CD4-positive, alpha-beta memory T cell (primary cell): ENCODE results near the gene SDCCAG8. TPM values are rescaled to one million over a fixed set of nuclear protein-coding genes. Genes with fewer than 3 reads are reported as not detected.

Experiments
- CTCF ChIA-PET: fragments of 350-600 bp; sonication (Branson Sonifier 250); formaldehyde crosslinking; loops from one replicate; lab custom pipeline; 2021; ENCODE audit warnings: inconsistent platforms; ENCODE audit not compliant: partially characterized antibody; lab: Charles Lee
- POLR2A ChIA-PET: fragments of 350-600 bp; sonication (Branson Sonifier 250); formaldehyde crosslinking; loops from one replicate; lab custom pipeline; 2021; ENCODE audit not compliant: partially characterized antibody; lab: Charles Lee
- DNase-seq, 5 donors: peaks; one replicate each; pipeline versions ENCODE4 v3.0.0 to v3.0.0-alpha.2; 2020 to 2022; ENCODE audit warnings: mixed read lengths in 1 of 5
- H3K27ac ChIP-seq: one replicate; pipeline ENCODE4 v1.7.0; 2013; ENCODE audit warnings: low read depth, low read length
- H3K27me3 ChIP-seq: 2 replicates; pipeline ENCODE4 v1.7.0; 2013; ENCODE audit warnings: mild to moderate bottlenecking, low read length, moderate library complexity; ENCODE audit not compliant: insufficient read depth
- H3K36me3 ChIP-seq: 2 replicates; pipeline ENCODE4 v1.7.0; 2013; ENCODE audit warnings: mild to moderate bottlenecking, low read length, moderate library complexity; ENCODE audit not compliant: insufficient read depth
- H3K4me1 ChIP-seq: 2 replicates; pipeline ENCODE4 v1.7.0; 2013; ENCODE audit warnings: mild to moderate bottlenecking, low read length, moderate library complexity; ENCODE audit not compliant: insufficient read depth
- H3K4me3 ChIP-seq, 2 donors: one replicate each; pipeline ENCODE4 v1.7.0; 2013; ENCODE audit warnings: low read length in 2 of 2, mild to moderate bottlenecking in 1 of 2
- H3K9me3 ChIP-seq, 2 donors: one replicate each; pipeline ENCODE4 v1.7.0; 2013; ENCODE audit warnings: low read length in 2 of 2, control low read depth in 1 of 2; ENCODE audit not compliant: control insufficient read depth in 1 of 2
- H3K27ac Mint-ChIP-seq, 7 donors: one replicate each; pipeline ENCODE4 v1.8.0; 2020 to 2021; ENCODE audit warnings: mixed read lengths in 7 of 7, mild to moderate bottlenecking in 6 of 7, inconsistent platforms in 3 of 7, moderate library complexity in 3 of 7
- H3K27me3 Mint-ChIP-seq, 2 donors: one replicate each; pipeline ENCODE4 v1.8.0; 2020 to 2021; ENCODE audit warnings: mixed read lengths in 2 of 2
- H3K36me3 Mint-ChIP-seq, 2 donors: one replicate each; pipeline ENCODE4 v1.8.0; 2020 to 2021; ENCODE audit warnings: mixed read lengths in 2 of 2, inconsistent platforms in 1 of 2, mild to moderate bottlenecking in 1 of 2
- H3K4me1 Mint-ChIP-seq, 4 donors: one replicate each; pipeline ENCODE4 v1.8.0; 2020 to 2021; ENCODE audit warnings: mixed read lengths in 4 of 4, mild to moderate bottlenecking in 1 of 4
- H3K4me3 Mint-ChIP-seq, 8 donors: one replicate each; pipeline ENCODE4 v1.8.0; 2020 to 2021; ENCODE audit warnings: mixed read lengths in 8 of 8, mild to moderate bottlenecking in 7 of 8, moderate library complexity in 6 of 8, inconsistent platforms in 3 of 8
- H3K9me3 Mint-ChIP-seq, 8 donors: one replicate each; pipeline ENCODE4 v1.8.0; 2020 to 2021; ENCODE audit warnings: mixed read lengths in 8 of 8, mild to moderate bottlenecking in 5 of 8, inconsistent platforms in 3 of 8, moderate library complexity in 1 of 8
- intact Hi-C: fragments of 100-400 bp; cut with micrococcal nuclease; formaldehyde crosslinking; loops from one replicate; pipeline ENCODE4 v1.15.1; 2023
- polyA plus RNA-seq, 2 donors: library from polyadenylated mRNA; unstranded; fragments of 300-500 nt; fragmentation: Illumina TruSeq; gene quantifications; one replicate each; pipeline ENCODE4 v1.2.3, GENCODE V29; 2021
- total RNA-seq, 2 experiments: library from RNA; stranded (reverse); gene quantifications; one replicate each; pipeline ENCODE4 v1.2.3, GENCODE V29; 2021

The SDCCAG8 gene
- total and polyA plus RNA-seq, 4 experiments from 2014 or later = 19.0 to 35.7 (median 27.7) TPM

GRCh38 chr1:243354511-243355153 lies 98.8 kb downstream of the SDCCAG8 start:
- no peak for DNase-seq
- Mint-ChIP-seq H3K27ac (peak overlapping the region in 5 of 7 donors; percentile 11 to 84 (median 67)), H3K36me3 (peaks cover 15 to 23% of the 10 kb centered on the region in 2 donors), H3K4me3 (peak overlapping the region; percentile 58 to 81 (median 74)), H3K9me3 (peaks cover 0 to 1% (median 0%) of the 10 kb centered on the region in 8 donors), H3K27me3 (no peaks in the 10 kb centered on the region), H3K4me1 (peaks cover 16 to 21% (median 18%) of the 10 kb centered on the region in 4 donors)
- intact Hi-C loops = no loop called here
- ChIA-PET POLR2A (no interaction called here), CTCF (interaction anchor here (1.8 to 2.1 kb wide), 2 partner anchors 10 kb away, joined by 8 to 10 read pairs; no protein-coding TSS in a partner anchor)
- no peaks in the 10 kb centered on the region for H3K9me3 ChIP-seq
- H3K27me3 ChIP-seq = no peaks in the 10 kb centered on the region
- peak overlapping the region in 1 of 2 donors; percentile 6 for H3K4me3 ChIP-seq
- H3K4me1 ChIP-seq = peaks cover 15% of the 10 kb centered on the region
- no peak overlapping the region for H3K27ac ChIP-seq
- H3K36me3 ChIP-seq = no peaks in the 10 kb centered on the region

GRCh38 chr1:243363832-243364231 lies 108.0 kb downstream of the SDCCAG8 start:
- H3K4me3 Mint-ChIP-seq = no peak overlapping the region
- no peak for DNase-seq
- CTCF ChIA-PET = interaction anchor here (1.6 kb wide), 1 partner anchor 20 kb away, joined by 8 read pairs; no protein-coding TSS in a partner anchor
- POLR2A ChIA-PET = interaction anchor here (0.6 kb wide), 1 partner anchor 93 kb away, joined by 4 read pairs; no protein-coding TSS in a partner anchor
- Histone ChIP-seq H3K4me1 (no peaks in the 10 kb centered on the region), H3K27ac (no peak overlapping the region), H3K4me3 (no peak overlapping the region), H3K36me3 (no peaks in the 10 kb centered on the region), H3K9me3 (no peaks in the 10 kb centered on the region), H3K27me3 (no peaks in the 10 kb centered on the region)
- H3K36me3 Mint-ChIP-seq = peaks cover 10 to 25% of the 10 kb centered on the region in 2 donors
- H3K27me3 Mint-ChIP-seq = no peaks in the 10 kb centered on the region
- H3K9me3 Mint-ChIP-seq = no peaks in the 10 kb centered on the region
- H3K27ac Mint-ChIP-seq = no peak overlapping the region
- no peaks in the 10 kb centered on the region for H3K4me1 Mint-ChIP-seq
- intact Hi-C loops = no loop called here

- H3K9me3 Mint-ChIP-seq = no peaks in the 10 kb centered on the region
- ChIA-PET POLR2A (no interaction called here), CTCF (interaction anchor here (1.6 kb wide), 1 partner anchor 20 kb away, joined by 8 read pairs; no protein-coding TSS in a partner anchor)
- Histone ChIP-seq H3K36me3 (no peaks in the 10 kb centered on the region), H3K27ac (no peak overlapping the region), H3K27me3 (no peaks in the 10 kb centered on the region), H3K4me3 (no peak overlapping the region), H3K9me3 (no peaks in the 10 kb centered on the region), H3K4me1 (no peaks in the 10 kb centered on the region)
- no peak for DNase-seq
- H3K4me1 Mint-ChIP-seq = no peaks in the 10 kb centered on the region
- H3K27ac Mint-ChIP-seq = no peak overlapping the region
- intact Hi-C loops = no loop called here
- H3K36me3 Mint-ChIP-seq = peaks cover 14 to 29% of the 10 kb centered on the region in 2 donors
- no peaks in the 10 kb centered on the region for H3K27me3 Mint-ChIP-seq
- H3K4me3 Mint-ChIP-seq = no peak overlapping the region
Measured at GRCh38 chr1:243364330-243364729, 108.5 kb downstream of the SDCCAG8 start.

GRCh38 chr1:243364866-243365265 lies 109.0 kb downstream of the SDCCAG8 start:
- H3K4me3 ChIP-seq = no peak overlapping the region
- no peak overlapping the region for H3K27ac ChIP-seq
- H3K27me3 Mint-ChIP-seq = no peaks in the 10 kb centered on the region
- no peaks in the 10 kb centered on the region for H3K9me3 Mint-ChIP-seq
- H3K9me3 ChIP-seq = no peaks in the 10 kb centered on the region
- CTCF ChIA-PET = no interaction called here
- H3K36me3 ChIP-seq = no peaks in the 10 kb centered on the region
- no peaks in the 10 kb centered on the region for H3K4me1 ChIP-seq
- no peaks in the 10 kb centered on the region for H3K4me1 Mint-ChIP-seq
- no peak for DNase-seq
- POLR2A ChIA-PET = no interaction called here
- no peak overlapping the region for H3K4me3 Mint-ChIP-seq
- H3K27me3 ChIP-seq = no peaks in the 10 kb centered on the region
- peaks cover 16 to 33% of the 10 kb centered on the region in 2 donors for H3K36me3 Mint-ChIP-seq
- intact Hi-C loops = no loop called here
- H3K27ac Mint-ChIP-seq = no peak overlapping the region

- H3K4me3 Mint-ChIP-seq = no peak overlapping the region
- DNase-seq = no peak
- Histone ChIP-seq H3K4me1 (no peaks in the 10 kb centered on the region), H3K36me3 (no peaks in the 10 kb centered on the region), H3K4me3 (no peak overlapping the region), H3K27me3 (no peaks in the 10 kb centered on the region), H3K9me3 (no peaks in the 10 kb centered on the region), H3K27ac (no peak overlapping the region)
- ChIA-PET POLR2A (interaction anchor here (0.6 kb wide), 1 partner anchor 8 kb away, joined by 3 read pairs; no protein-coding TSS in a partner anchor), CTCF (no interaction called here)
- H3K36me3 Mint-ChIP-seq = peaks cover 25 to 37% of the 10 kb centered on the region in 2 donors
- peaks cover 0 to 2% (median 0%) of the 10 kb centered on the region in 8 donors for H3K9me3 Mint-ChIP-seq
- intact Hi-C loops = no loop called here
- H3K4me1 Mint-ChIP-seq = no peaks in the 10 kb centered on the region
- no peak overlapping the region for H3K27ac Mint-ChIP-seq
- no peaks in the 10 kb centered on the region for H3K27me3 Mint-ChIP-seq
Measured at GRCh38 chr1:243367314-243367713, 111.5 kb downstream of the SDCCAG8 start.

- CTCF ChIA-PET = no interaction called here
- Mint-ChIP-seq H3K36me3 (peaks cover 31 to 45% of the 10 kb centered on the region in 2 donors), H3K27ac (no peak overlapping the region)
Measured at GRCh38 chr1:243374412-243374811, 118.6 kb downstream of the SDCCAG8 start.

GRCh38 chr1:243375596-243375995 lies 119.8 kb downstream of the SDCCAG8 start:
- CTCF ChIA-PET = no interaction called here
- DNase-seq = no peak

More at GRCh38 chr1:243374412-243374811, 118.6 kb downstream of the SDCCAG8 start:
- Histone ChIP-seq H3K9me3 (peaks cover 0 to 6% of the 10 kb centered on the region in 2 donors), H3K27me3 (no peaks in the 10 kb centered on the region), H3K4me1 (no peaks in the 10 kb centered on the region), H3K4me3 (no peak overlapping the region), H3K27ac (no peak overlapping the region), H3K36me3 (peaks cover 5% of the 10 kb centered on the region)
- DNase-seq = no peak
- H3K27me3 Mint-ChIP-seq = no peaks in the 10 kb centered on the region
- intact Hi-C loops = no loop called here
- H3K4me3 Mint-ChIP-seq = no peak overlapping the region
- POLR2A ChIA-PET = no interaction called here
- no peaks in the 10 kb centered on the region for H3K4me1 Mint-ChIP-seq
- peaks cover 0 to 17% (median 13%) of the 10 kb centered on the region in 8 donors for H3K9me3 Mint-ChIP-seq

More at GRCh38 chr1:243375596-243375995, 119.8 kb downstream of the SDCCAG8 start:
- H3K27ac Mint-ChIP-seq = no peak overlapping the region
- H3K9me3 Mint-ChIP-seq = peaks cover 0 to 17% (median 13%) of the 10 kb centered on the region in 8 donors
- H3K27me3 Mint-ChIP-seq = no peaks in the 10 kb centered on the region
- intact Hi-C loops = no loop called here
- H3K9me3 ChIP-seq = peaks cover 0 to 6% of the 10 kb centered on the region in 2 donors
- no peak overlapping the region for H3K27ac ChIP-seq
- H3K27me3 ChIP-seq = no peaks in the 10 kb centered on the region
- POLR2A ChIA-PET = interaction anchor here (0.6 kb wide), 1 partner anchor 9 kb away, joined by 3 read pairs; no protein-coding TSS in a partner anchor
- H3K4me3 ChIP-seq = no peak overlapping the region
- H3K4me1 Mint-ChIP-seq = no peaks in the 10 kb centered on the region
- H3K4me3 Mint-ChIP-seq = no peak overlapping the region
- peaks cover 33 to 45% of the 10 kb centered on the region in 2 donors for H3K36me3 Mint-ChIP-seq
- peaks cover 5% of the 10 kb centered on the region for H3K36me3 ChIP-seq
- no peaks in the 10 kb centered on the region for H3K4me1 ChIP-seq
